GM19452 (cell line): ENCODE measurements around the gene HLCS.

Experiments
- ATAC-seq: cut with Tn5 transposase; IDR thresholded peaks from one replicate; pipeline ENCODE4 v1.9.1; 2021; ENCODE audit not compliant: unreplicated experiment

The HLCS gene

DNA sequence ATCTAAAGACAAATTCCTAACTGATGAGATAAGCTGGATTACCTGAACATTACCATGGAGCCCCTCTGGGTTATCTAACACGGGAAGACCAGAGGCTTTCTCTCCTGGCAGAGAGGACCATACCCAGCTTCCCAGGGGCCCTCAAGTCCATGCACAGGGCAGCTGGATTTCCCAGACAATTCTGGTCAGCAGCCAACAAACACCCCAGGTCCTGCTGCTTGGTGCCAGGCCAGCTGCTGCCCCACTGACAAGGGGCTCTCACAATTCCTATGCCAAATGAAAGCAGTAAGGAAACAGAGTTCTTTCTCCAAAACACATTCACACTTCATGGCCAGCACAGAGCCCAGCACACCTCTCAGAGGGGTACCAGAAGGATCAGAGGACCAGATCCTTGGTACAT lies 114.2 kb downstream of the HLCS start:
- no peak for ATAC-seq

DNA sequence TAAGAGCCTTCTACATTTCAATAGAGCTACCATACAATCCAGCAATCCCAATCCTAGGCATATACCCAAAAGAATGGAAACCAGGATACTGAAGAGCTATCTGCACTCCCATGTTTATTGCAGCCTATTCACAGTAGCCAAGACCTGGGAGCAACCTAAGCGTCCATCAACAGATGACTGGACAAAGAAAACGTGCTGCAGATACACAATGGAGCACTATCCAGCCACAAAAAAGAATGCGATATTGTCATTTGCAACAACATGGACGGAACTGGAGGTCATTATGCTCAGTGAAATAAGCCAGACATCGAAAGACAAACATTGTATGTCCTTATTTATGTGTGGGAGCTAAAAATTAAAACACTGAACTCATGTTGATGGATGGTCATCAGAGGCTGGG lies 115.3 kb downstream of the HLCS start:
- ATAC-seq, result no peak

DNA sequence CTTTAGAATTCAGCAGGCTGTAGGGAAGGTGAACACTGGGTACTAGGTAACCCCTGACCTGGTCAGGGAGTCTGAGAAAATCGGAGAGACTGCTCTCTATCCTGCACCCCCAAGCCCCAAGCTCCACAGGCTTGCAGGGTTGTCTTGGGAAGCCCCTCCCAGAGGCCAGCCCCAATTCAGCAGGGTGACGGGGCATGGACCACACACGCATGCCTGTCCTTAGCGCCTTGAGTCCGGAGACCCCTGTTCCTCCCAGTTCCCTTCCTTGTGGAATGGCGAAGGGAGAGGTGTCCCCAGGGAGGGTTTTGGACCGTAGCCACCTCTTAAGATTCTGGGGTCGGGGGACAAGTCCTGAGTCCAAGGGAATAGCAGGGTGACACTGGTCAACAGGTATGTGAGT lies 116.1 kb downstream of the HLCS start:
- no peak for ATAC-seq

DNA sequence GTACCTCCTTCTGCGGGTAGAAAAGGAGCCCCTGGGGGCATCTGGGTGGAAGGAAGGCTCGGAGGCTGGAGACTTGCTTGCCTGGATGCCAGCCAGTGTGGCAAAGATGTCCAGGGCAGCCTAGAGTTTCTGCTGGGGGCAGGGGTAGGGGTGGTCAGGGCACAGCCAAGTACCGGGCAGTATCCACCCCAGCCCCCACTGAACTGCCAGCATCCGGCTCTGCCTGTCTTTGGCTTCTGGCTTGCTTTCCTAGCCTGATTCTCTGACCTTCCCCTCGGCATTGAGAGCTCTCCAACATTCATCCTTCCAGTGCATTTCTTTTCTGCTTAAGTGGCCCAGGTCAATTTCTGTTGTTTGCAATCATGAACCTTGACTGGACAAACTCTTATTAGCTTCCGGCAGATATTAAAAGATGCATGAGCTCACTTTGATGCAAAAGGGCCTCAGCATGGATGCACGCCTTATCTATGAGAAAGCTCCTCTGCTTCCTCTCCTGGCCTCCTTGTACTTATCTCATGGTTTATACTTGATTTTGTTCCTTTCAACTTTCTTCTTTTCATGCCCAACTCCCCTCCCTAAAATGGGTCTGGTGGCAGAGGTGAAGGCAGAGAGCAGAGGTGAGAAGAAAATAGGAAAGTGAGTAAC lies 116.9 kb downstream of the HLCS start:
- ATAC-seq, result no peak

DNA sequence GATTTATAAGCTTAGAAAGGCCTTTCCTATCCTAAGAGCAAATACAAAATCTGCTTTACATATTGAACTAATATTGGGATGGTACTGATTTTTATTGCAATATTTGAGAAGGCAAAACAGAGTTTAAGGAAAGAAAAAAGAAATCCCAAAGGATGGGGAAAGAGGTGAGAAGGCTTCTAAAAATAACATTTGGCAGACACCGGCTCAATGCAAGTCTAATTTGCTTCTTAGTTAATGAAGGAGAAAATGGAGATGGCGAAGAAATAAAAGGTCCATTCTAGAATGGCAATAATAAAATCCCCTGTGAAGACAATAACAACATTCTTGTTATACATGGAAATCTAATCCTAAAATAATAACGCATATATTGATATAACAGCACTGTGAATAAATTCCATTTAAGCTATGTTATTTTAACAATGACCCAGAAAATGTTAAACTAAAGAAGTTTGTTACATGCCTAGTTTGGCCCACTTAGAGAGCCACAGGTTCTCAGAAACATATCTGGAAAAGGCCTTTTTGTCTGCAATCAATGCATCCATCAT lies 117.7 kb downstream of the HLCS start:
- ATAC-seq, result no peak

DNA sequence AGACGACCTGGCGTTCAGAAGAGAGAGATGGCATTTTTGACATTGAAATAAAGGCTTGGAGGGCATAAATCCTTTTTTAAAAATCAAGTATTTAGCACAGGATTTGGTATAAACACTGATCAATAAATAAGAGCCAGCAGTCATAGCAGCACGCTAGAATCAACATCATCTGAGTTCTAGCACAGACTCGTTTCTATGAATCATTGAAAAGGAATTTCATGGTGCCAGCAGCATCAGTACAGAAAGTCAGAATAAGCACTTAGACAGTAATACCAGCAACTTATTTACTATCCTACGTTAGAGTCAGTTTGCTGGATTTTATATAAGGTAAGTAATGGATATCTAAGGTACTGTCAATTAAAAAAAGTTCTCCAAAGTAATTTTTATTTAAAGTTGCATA lies 119.3 kb downstream of the HLCS start:
- no peak for ATAC-seq

DNA sequence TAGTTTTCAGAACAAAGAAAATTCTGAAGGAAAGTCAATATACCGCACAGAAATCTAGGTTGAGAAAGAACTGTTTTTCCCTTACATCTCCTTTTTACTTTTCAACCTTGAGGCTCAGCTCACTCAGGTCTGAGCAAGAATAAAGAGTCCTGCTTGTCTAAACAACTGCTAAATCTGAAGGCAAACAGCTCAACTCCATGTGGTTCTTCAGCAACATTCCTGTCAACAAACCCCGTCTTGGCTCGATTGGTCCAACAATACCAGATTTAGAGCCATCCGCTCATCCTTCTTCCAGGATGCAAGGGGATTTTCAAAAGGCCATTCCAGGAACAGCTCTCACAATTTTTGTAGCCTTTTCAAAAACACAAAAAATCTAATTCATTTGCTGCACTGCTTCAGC lies 119.8 kb downstream of the HLCS start:
- no peak for ATAC-seq

DNA sequence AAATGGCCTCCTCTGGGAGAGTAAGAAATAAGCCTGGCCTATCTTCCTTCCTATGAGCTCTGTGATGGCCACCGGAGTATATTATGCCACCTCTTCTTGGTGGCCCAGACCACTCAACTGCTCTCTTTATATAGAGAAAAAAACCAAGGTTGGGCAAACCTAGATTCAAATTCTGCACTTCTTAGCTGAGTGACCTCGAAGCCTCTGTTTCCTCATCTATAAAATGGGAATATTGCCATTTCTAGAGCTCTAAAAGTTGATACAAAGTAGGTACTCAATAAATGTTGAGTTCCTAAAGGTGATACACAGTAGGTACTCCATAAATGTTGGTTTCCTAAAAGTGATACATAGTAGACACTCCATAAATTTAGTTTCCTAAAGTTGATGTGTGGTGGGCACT lies 120.7 kb downstream of the HLCS start:
- no peak for ATAC-seq

DNA sequence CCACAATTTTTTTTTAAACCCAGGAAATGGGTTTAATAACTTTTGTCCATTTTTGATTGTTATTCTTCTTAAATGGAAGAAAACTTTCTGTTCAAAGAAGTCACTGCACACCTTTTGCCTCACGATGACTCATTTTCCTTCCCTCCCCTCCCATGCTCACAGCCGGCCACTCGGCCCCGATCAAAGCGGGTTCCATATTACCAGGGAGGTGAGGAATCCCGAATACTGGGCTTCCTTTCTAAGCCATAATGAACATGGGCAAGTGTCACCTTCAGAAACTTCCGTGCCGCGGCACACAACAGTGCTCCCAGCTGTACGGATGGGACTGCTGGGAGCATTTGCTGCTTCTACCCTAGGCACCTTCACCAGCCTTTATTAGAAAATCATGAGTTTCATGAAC lies 121.4 kb downstream of the HLCS start:
- no peak for ATAC-seq

DNA sequence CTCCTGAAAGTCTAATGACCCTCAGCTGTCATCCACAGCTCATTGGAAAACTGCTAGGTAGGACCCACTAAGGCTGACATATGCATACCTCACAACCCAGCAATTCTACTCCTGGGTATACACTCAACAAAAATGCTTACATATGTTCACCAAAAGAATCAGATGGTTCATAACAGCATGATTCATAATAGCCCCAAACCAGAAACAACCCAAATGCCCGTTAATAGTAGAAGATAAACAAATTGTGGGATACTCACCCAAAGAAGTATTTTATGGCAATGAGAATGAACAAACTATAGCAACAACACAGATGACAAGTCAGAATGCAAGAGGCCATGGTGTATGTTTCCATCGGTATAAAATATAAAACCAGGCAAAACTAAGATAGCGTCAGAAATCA lies 124.6 kb downstream of the HLCS start:
- no peak for ATAC-seq

DNA sequence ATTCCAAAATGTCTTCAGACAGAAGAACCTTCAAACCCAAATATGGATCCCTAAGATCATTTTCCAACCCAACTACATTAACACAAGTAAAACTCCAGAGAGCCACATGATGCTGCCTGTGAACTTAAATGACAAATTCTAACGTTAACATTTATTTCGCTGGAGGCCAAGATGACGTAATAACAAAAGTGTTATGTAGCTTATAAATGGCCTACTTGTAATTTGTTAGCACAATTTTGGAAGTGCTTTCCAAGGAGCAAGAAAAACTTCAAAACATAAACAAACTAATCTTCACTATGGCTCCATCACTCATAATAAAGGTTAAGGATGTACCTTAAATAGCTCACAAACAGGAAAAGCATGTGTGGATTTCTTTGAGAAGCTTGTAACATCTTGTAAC lies 126.7 kb downstream of the HLCS start:
- ATAC-seq, result no peak

DNA sequence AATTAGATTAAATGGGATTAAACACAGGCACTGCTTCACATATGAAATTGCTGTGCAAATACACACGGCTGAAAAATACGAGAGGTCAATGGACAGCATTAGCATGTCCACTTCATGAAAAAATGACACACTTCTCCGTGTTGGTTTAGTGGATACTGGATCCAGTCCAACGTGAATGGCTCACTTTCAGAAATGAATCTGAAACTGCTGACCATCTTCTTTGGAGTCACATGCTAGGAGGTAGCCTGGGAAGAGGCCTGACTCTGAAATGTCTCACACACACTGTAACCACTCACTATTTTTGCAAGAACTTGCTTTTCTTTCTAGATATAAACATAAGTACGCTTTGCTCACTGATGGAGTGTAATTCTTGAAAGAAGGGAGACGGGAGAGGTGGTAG lies 127.3 kb downstream of the HLCS start:
- ATAC-seq, result no peak

DNA sequence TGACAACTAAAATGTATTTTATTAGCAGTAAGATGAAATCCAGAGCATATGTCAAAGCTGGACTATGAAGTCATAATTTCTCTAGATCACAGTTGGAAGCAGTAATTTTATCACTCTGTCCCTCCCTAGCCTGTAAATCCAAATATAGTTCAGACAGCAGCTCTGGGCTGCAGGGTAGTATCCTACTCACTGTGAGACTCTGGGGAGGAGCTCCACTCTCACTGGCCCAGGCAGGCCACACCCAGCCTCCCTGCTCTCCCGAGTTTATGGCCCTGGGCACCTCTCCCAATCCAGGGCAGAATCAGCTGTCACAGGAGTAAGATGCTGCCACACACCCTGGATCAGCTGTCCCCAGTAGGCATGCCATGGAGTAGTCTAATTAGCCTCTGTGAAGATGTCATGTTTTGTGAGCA lies 131.1 kb downstream of the HLCS start:
- ATAC-seq, result no peak

DNA sequence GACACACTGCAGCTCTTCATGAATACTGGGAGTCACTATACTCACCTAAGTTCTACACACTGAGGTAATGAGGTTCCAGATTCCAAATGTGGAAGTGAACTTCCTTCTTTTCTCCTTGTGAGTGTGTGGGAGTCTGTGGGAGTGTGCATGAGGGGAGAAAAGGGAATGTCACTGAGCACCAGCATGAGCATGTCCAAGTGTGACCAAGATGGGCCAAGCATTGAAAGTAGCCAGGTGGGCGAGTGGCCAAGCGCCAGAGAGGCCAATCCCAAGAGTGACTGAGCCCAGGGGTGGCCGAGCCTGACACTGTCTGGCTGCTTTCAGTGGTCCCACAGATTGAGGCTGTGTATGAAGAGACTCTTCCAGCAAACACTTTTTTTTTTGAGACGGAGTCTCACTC lies 132.3 kb downstream of the HLCS start:
- ATAC-seq, result no peak

DNA sequence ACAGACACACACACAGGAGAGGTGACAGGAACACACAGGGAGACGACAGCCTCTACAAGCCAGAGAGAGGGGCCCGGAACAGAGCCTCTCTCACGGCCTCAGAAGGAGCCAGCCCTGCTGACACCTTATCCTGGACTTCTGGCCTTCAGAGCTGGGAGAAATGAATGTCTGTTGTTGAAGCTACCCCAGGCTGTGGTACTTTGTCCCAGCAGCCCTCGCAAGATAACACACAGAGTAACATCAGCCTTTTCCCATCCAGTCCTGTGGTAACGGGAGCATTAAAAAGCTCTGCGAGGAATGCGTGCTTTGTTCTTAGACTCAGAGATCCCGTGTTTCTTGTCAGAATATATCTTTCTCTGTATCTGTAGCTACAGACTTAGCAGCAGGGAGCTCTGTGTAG lies 136.4 kb downstream of the HLCS start:
- no peak for ATAC-seq

DNA sequence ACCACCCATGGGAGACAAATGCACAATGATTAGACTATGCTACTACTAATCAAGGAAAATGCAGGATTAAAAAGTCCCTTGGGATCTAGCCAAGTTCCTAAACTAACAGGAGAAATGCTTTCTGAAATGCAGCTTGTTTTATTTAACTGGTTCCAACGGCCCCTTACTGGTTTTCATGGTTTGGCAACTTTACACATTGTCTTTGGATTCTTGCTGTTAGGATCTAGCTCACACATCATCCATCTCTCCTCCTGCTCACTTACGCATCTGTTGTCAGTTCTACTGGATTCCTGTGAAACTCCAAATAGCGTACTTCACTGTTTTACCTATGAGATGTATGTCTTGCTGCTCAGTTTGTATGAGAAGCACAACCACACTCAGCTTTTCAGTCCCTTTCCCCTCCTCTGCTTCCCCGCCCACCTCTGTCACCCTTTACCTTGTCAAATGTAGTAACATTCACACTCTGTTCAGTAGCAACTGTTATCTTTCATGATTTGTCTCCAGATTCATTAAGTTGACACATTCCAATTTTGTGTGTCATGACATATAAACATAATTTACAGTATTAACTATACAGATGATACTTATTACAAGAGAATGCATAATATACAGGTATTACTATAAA lies 137.5 kb downstream of the HLCS start:
- ATAC-seq, result no peak

DNA sequence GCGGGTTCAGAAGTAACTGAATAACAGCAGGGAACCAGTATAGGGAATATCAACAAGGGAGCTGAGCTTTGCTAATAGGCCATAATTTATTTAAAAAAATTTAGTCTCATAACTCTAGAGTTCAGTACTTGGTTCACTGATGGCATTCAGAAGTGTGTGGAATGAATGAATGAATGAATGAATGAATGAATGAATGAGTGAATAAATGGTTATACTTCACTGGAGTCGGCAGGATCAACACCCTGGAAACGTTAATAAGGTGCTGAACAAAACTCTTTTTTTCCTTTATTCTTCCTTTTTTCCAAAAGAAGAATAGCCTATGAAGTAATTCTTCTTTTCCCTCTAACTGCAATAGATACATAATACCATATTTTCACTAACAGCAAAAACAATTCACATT lies 138.3 kb downstream of the HLCS start:
- ATAC-seq, result no peak

DNA sequence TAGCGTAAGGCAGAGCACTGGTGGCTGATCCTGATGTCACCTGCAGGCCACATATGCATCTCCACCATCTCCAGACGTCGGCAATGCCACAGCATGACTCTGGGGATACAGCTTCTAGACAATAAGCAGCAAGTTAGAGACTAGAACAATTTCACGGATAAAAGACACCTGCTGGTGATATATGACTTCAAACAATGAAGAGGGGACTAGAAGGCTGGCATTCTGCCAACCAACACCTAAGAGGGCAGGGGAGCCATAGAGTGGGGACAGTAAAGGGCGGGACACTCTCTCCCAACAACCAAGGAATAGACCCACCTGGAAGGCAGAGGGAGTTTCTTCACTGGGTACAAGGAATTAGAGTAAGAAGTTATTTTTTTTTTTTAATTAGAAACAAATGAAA lies 140.8 kb downstream of the HLCS start:
- no peak for ATAC-seq

DNA sequence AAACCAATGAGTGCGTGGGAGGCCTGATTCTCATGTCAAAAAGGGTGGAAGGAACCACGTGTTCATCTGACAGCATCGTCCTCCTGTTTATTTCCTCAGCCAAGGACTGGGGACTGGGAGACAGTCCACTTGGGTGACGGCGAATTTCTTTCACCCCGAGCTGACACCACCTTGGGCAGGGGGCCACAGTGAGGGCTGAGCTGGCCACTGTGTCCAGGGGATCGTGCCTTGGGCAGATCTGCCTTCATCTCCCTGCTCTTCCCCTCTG lies 145.5 kb downstream of the HLCS start:
- ATAC-seq, result no peak

DNA sequence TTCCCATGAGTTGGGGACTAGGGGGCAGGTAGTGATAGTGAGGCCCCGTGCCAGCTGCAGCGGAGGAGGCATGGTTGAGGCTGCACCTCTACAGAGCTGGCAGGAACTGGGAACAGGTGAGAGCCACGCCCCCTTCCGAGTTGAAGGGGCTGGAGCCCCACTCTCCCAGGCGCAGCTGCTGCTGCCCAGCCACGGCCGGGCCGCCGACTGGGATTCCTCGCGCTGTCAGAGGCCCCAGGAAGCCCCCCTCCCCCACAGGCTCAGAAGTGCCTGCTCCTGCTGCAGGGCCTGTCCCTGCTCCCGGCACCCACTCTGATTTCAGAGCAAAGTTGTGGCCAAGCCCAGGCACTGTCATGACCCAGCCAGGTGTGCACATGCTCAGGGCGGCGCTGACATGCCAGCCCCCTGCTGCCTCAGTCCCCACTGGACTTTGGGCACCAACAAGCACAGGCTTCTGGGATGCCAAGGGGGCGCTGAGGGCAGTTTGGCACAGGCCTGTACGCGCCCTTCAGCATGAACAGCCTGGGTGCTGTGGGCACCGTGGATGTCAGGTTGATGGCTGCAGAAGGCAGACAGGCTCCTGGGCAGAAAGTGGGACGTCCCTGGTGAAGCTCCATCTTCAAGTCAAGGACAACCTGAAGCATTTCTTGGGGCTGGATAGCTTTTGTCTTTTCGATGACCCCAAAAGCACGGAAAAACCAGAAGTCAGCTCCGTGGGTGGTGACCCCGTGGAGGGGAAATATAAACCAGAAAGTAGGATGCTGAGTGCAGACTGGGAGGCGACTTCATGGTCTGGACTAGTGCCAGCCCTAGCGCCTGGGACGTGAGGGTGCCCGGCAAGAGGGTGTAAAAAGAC lies 146.1 kb downstream of the HLCS start:
- no peak for ATAC-seq

DNA sequence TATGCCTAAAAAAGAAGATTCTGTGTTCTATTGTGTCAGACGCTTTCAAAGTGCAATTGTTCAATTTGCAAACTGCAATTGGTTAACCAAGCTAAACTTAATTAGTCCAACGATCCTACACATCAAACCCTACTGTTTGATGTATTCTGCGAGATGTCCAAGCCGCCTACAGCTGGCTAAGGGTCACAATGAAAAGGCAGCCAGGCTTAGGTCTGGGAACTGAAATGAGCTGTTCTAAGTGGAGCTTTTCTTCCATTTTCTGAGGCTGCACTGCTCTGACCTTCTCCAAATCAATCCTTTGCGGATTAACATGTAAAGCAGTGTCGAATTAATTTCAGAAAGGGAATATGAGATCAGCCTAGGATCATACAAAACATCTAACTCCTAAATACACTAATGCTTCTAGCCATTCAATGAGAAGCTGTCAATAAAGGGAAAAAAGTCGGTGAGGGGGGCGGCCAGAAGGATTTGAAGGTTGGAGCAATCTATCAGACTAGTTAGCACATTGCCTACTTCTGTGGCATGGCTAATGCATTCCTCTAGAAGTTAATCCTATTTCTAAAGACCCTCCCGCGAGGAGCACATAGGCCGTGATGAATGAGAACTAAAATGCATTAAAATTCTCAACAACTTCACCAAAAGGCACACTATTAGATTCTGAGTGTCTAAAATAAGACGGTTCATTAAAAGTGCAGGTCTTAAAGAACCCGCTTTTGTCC lies 148.6 kb downstream of the HLCS start:
- ATAC-seq, result no peak
